SK-N-SH (cell line): ENCODE results near the gene FAM163A. TPM values are rescaled to one million over a fixed set of nuclear protein-coding genes. Genes with fewer than 3 reads are reported as not detected.

Source experiments
- CTCF ChIA-PET: fragments of 300-600, 350-600 bp; formaldehyde crosslinking; extraction: SDS; loops from one replicate; lab custom pipeline; 2021; lab: Yijun Ruan, JAX
- POLR2A ChIA-PET: fragments of 350-600 bp; sonication (Branson Sonifier 250); formaldehyde crosslinking; extraction: SDS; loops from one replicate; lab custom pipeline; 2020; ENCODE audit warnings: antibody characterized with exemption, inconsistent platforms; lab: Yijun Ruan, JAX
- DNase-seq: peaks from one replicate; pipeline ENCODE4 v3.0.0; 2012
- H2AFZ ChIP-seq: fragments of 200-600 bp; sonication (generic); 2 replicates; pipeline ENCODE4 v1.8.1; 2016; ENCODE audit warnings: antibody characterized with exemption, mild to moderate bottlenecking, low read depth
- H3F3A ChIP-seq: fragments of 200-600 bp; sonication (generic); replicated peaks from 2 replicates; pipeline ENCODE3; 2016; ENCODE audit warnings: antibody characterized with exemption, mild to moderate bottlenecking; ENCODE audit not compliant: insufficient read depth
- H3K27ac ChIP-seq, 2 experiments: fragments of 200-500 bp in 1 of 2; fragments of 200-600 bp in 1 of 2; sonication (Bioruptor generic) in 1 of 2; sonication (generic), shearing (Covaris generic) in 1 of 2; 2 replicates each; pipeline versions ENCODE4 v1.5.1 to v1.6.1; 2014 to 2016; ENCODE audit warnings: low read depth in 2 of 2, inconsistent platforms in 1 of 2, low read length in 1 of 2, mild to moderate bottlenecking in 1 of 2, mixed read lengths in 1 of 2
- H3K27me3 ChIP-seq: fragments of 200-600 bp; sonication (generic), shearing (Covaris generic); 2 replicates; pipeline ENCODE4 v1.6.1; 2016; ENCODE audit warnings: mixed run types; ENCODE audit not compliant: insufficient read depth
- H3K36me3 ChIP-seq, 2 experiments: fragments of 200-500 bp in 1 of 2; fragments of 200-600 bp in 1 of 2; sonication (Bioruptor generic) in 1 of 2; sonication (generic) in 1 of 2; replicated peaks in 1 of 2; 2 replicates each; pipeline versions ENCODE3 to v1.5.1; 2014 to 2016; ENCODE audit warnings: low read length in 1 of 2, mild to moderate bottlenecking in 1 of 2; ENCODE audit not compliant: insufficient read depth in 2 of 2, control insufficient read depth in 1 of 2
- H3K4me1 ChIP-seq, 2 experiments: fragments of 200-500 bp in 1 of 2; fragments of 200-600 bp in 1 of 2; sonication (Bioruptor generic) in 1 of 2; sonication (generic), shearing (Covaris generic) in 1 of 2; 2 replicates each; pipeline versions ENCODE4 v1.5.1 to v1.6.1; 2014 to 2016; ENCODE audit warnings: low read depth in 1 of 2, low read length in 1 of 2, mixed run types in 1 of 2; ENCODE audit not compliant: insufficient read depth in 2 of 2, control insufficient read depth in 1 of 2
- H3K4me2 ChIP-seq: fragments of 200-600 bp; sonication (generic), shearing (Covaris generic); 2 replicates; pipeline ENCODE4 v1.6.1; 2017; ENCODE audit warnings: mixed run types
- H3K4me3 ChIP-seq, 2 experiments: fragments of 200-500 bp in 1 of 2; fragments of 200-600 bp in 1 of 2; sonication (Bioruptor generic) in 1 of 2; sonication (generic), shearing (Covaris generic) in 1 of 2; 2 replicates each; pipeline versions ENCODE4 v1.5.1 to v1.8.1; 2014 to 2016; ENCODE audit warnings: low read depth in 2 of 2, inconsistent platforms in 1 of 2, low read length in 1 of 2, mild to moderate bottlenecking in 1 of 2, mixed read lengths in 1 of 2, moderate library complexity in 1 of 2
- H3K79me2 ChIP-seq: fragments of 200-600 bp; sonication (generic); 2 replicates; pipeline ENCODE4 v1.8.1; 2017; ENCODE audit warnings: mild to moderate bottlenecking; ENCODE audit not compliant: insufficient read depth
- H3K9ac ChIP-seq: fragments of 200-600 bp; sonication (generic); 2 replicates; pipeline ENCODE4 v1.6.1; 2017; ENCODE audit warnings: mixed run types
- H3K9me2 ChIP-seq: fragments of 200-600 bp; sonication (generic); 2 replicates; pipeline ENCODE4 v1.6.1; 2017; ENCODE audit warnings: mixed run types
- H3K9me3 ChIP-seq: fragments of 200-600 bp; sonication (generic); 2 replicates; pipeline ENCODE4 v1.6.1; 2017; ENCODE audit warnings: mixed run types, mild to moderate bottlenecking, moderate library complexity
- H4K20me1 ChIP-seq: fragments of 200-600 bp; sonication (generic); 2 replicates; pipeline ENCODE4 v1.6.1; 2017; ENCODE audit warnings: mild to moderate bottlenecking, mixed run types; ENCODE audit not compliant: insufficient read depth
- CHD2 ChIP-seq: fragments of 150-350 bp; IDR thresholded peaks from 2 replicates; pipeline ENCODE4 v1.6.1; 2018; ENCODE audit warnings: low read length; ENCODE audit not compliant: partially characterized antibody
- ELF1 ChIP-seq: IDR thresholded peaks from 2 replicates; pipeline ENCODE4 v1.4.0; 2012
- EP300 ChIP-seq, 2 experiments: IDR thresholded peaks; 2 replicates each; pipeline versions ENCODE4 v1.4.0 to v1.6.1; 2012; ENCODE audit warnings: borderline replicate concordance in 1 of 2, low read depth in 1 of 2, low read length in 1 of 2
- EZH2phosphoT487 ChIP-seq: fragments of 200-600 bp; sonication (generic); IDR thresholded peaks from 2 replicates; pipeline ENCODE4 v1.6.1; 2017; ENCODE audit warnings: low read depth, mixed run types, mild to moderate bottlenecking, antibody characterized with exemption, moderate library complexity, borderline replicate concordance
- FOXJ3 ChIP-seq: sonication (generic); formaldehyde crosslinking; IDR thresholded peaks from 2 replicates; pipeline ENCODE4 v1.5.1; 2020; ENCODE audit warnings: mild to moderate bottlenecking, missing genetic modification reagents
- FOXM1 ChIP-seq: IDR thresholded peaks from 2 replicates; pipeline ENCODE4 v1.4.0; 2012; ENCODE audit warnings: low read depth, mild to moderate bottlenecking
- GATA2 ChIP-seq: sonication (generic); formaldehyde crosslinking; IDR thresholded peaks from 2 replicates; pipeline ENCODE4 v1.5.0; 2020; ENCODE audit warnings: mild to moderate bottlenecking, missing genetic modification reagents
- NFIC ChIP-seq: IDR thresholded peaks from 2 replicates; pipeline ENCODE4 v1.4.0; 2012; ENCODE audit warnings: borderline replicate concordance
- NRF1 ChIP-seq: IDR thresholded peaks from 2 replicates; pipeline ENCODE4 v1.6.1; 2012; ENCODE audit warnings: low read depth, mild to moderate bottlenecking, low read length
- PBX3 ChIP-seq: IDR thresholded peaks from 2 replicates; pipeline ENCODE4; 2012
- POLR2AphosphoS5 ChIP-seq: IDR thresholded peaks from 2 replicates; pipeline ENCODE4 v1.6.1; 2012; ENCODE audit warnings: low read depth, low read length
- RCOR1 ChIP-seq: fragments of 150-350 bp; IDR thresholded peaks from 2 replicates; pipeline ENCODE4 v1.6.1; 2017; ENCODE audit warnings: antibody characterized with exemption, low read length
- REST ChIP-seq: IDR thresholded peaks from 2 replicates; pipeline ENCODE4 v1.6.1; 2012; ENCODE audit warnings: mild to moderate bottlenecking, low read depth, low read length, moderate library complexity
- TEAD4 ChIP-seq: IDR thresholded peaks from 2 replicates; pipeline ENCODE4 v1.4.0; 2012; ENCODE audit warnings: mild to moderate bottlenecking, borderline replicate concordance; ENCODE audit not compliant: insufficient read depth
- USF2 ChIP-seq: fragments of 150-350 bp; IDR thresholded peaks from 2 replicates; pipeline ENCODE4 v1.6.1; 2017; ENCODE audit warnings: antibody characterized with exemption, low read length, low read depth, borderline replicate concordance
- YY1 ChIP-seq: IDR thresholded peaks from 2 replicates; pipeline ENCODE4 v1.4.0; 2012; ENCODE audit warnings: low read depth, mild to moderate bottlenecking
- ZBTB33 ChIP-seq: IDR thresholded peaks from 2 replicates; pipeline ENCODE4 v1.4.0; 2012; ENCODE audit warnings: low read depth, borderline replicate concordance
- WGBS: methylation state at CpG from one replicate; pipeline ENCODE4 v1.1.6; 2017; ENCODE audit warnings: low lambda C conversion rate; 5-methylcytosine and 5-hydroxymethylcytosine counted together
- polyA plus RNA-seq, 3 experiments: library from polyadenylated mRNA; depleted of rRNA; stranded (reverse); fragments of >200 nt; gene quantifications; 2 replicates each; pipeline ENCODE4 v1.2.3, GENCODE V29; 2012
- TF ChIP-seq, protein P1 (sequence below): fragments of 200-600 bp; sonication (generic); IDR thresholded peaks from 2 replicates; pipeline ENCODE4 v1.6.1; 2017; ENCODE audit warnings: antibody characterized with exemption, mild to moderate bottlenecking, moderate library complexity
- TF ChIP-seq, protein P2 (sequence below): IDR thresholded peaks from 2 replicates; pipeline ENCODE4 v1.4.0; 2012; ENCODE audit warnings: low read depth, borderline replicate concordance

Gene FAM163A
- polyA plus RNA-seq, 1 of the 3 experiments (the other 2 are of a cell fraction): 0.43 TPM

DNA sequence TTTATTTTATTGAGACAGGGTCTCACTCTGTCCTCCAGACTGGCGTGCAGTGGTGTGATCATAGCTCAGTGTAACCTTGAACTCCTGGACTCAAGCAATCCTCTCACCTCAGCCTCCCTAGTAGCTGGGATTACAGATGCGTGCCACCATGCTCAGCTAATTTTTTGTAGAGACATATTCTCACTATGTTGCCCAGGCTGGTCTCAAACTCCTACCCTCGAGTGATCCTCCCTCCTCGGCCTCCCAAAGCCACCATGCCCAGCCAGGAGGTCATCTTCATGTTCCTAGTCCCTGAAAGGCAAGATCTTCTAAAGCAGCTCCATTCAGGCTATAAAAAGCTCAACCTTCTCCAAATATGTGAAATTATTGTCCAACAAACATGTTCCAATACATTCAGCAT, 80.6 kb downstream of the FAM163A start:
- H3F3A ChIP-seq: no peaks in the 10 kb centered on the region
- POLR2A ChIA-PET: no interaction called here
- TF ChIP-seq RCOR1: no peak
- TF ChIP-seq, protein P1, sequence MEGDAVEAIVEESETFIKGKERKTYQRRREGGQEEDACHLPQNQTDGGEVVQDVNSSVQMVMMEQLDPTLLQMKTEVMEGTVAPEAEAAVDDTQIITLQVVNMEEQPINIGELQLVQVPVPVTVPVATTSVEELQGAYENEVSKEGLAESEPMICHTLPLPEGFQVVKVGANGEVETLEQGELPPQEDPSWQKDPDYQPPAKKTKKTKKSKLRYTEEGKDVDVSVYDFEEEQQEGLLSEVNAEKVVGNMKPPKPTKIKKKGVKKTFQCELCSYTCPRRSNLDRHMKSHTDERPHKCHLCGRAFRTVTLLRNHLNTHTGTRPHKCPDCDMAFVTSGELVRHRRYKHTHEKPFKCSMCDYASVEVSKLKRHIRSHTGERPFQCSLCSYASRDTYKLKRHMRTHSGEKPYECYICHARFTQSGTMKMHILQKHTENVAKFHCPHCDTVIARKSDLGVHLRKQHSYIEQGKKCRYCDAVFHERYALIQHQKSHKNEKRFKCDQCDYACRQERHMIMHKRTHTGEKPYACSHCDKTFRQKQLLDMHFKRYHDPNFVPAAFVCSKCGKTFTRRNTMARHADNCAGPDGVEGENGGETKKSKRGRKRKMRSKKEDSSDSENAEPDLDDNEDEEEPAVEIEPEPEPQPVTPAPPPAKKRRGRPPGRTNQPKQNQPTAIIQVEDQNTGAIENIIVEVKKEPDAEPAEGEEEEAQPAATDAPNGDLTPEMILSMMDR: no peak
- no peak for TF ChIP-seq ELF1
- no peak for TF ChIP-seq REST
- TF ChIP-seq CHD2: no peak
- TF ChIP-seq EZH2phosphoT487: no peak
- TF ChIP-seq EP300 (IDR thresholded peaks at IDR 0.05; ENCODE audit: borderline replicate concordance in 1 of 2, low read depth in 1 of 2, low read length in 1 of 2): no peak
- TF ChIP-seq FOXJ3: no peak
- no peak for TF ChIP-seq FOXM1
- TF ChIP-seq TEAD4: no peak
- TF ChIP-seq POLR2AphosphoS5: no peak
- no peak for TF ChIP-seq GATA2 (CRISPR knock-in tag)
- TF ChIP-seq ZBTB33: no peak
- TF ChIP-seq YY1: no peak
- no peak for TF ChIP-seq USF2
- TF ChIP-seq NFIC: no peak
- TF ChIP-seq NRF1: no peak
- TF ChIP-seq, protein P2, sequence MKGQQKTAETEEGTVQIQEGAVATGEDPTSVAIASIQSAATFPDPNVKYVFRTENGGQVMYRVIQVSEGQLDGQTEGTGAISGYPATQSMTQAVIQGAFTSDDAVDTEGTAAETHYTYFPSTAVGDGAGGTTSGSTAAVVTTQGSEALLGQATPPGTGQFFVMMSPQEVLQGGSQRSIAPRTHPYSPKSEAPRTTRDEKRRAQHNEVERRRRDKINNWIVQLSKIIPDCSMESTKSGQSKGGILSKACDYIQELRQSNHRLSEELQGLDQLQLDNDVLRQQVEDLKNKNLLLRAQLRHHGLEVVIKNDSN: no peak
- no peak for TF ChIP-seq PBX3
- H3K27ac ChIP-seq: no peak overlapping the region
- WGBS: 48% methylated on average over 4 of the region's 4 CpGs
- no peaks in the 10 kb centered on the region; a peak in 1 of 4 replicates for H3K4me1 ChIP-seq
- DNase-seq: no peak
- H4K20me1 ChIP-seq: no peaks in the 10 kb centered on the region
- no peak overlapping the region for H3K4me2 ChIP-seq
- CTCF ChIA-PET: interaction anchor here (1.2 to 20.9 kb wide), 4 partner anchors 10 to 355 kb away, joined by 5 to 862 read pairs (median 39); no protein-coding TSS in a partner anchor
- no peaks in the 10 kb centered on the region for H3K9me2 ChIP-seq
- no peaks in the 10 kb centered on the region for H3K79me2 ChIP-seq
- H3K9ac ChIP-seq: no peak overlapping the region
- H3K9me3 ChIP-seq: no peaks in the 10 kb centered on the region
- no peak overlapping the region for H3K4me3 ChIP-seq
- H3K36me3 ChIP-seq: no peaks in the 10 kb centered on the region
- no peaks in the 10 kb centered on the region; the same call in 1 of the 2 replicates for H3K27me3 ChIP-seq
- H2AFZ ChIP-seq: no peak overlapping the region
